ENCODE results near the gene MMP10.
A peak's percentile ranks its signal among the peaks of the same experiment; 100 is the strongest.

MMP10 gene

GRCh38 chr11:102780491-102780918 is at the start of gene MMP10:
TSS of gene MMP10 (minus strand) at chr11:102780628. CDS start at chr11:102780591, 37 bp downstream.
- peak; percentile 96 for DNase-seq

GRCh38 chr11:102829316-102830000 is 49.0 kb upstream of the MMP10 start:
- peak; percentile 91 for DNase-seq

GRCh38 chr11:102824556-102824955 is 44.1 kb upstream of the MMP10 start:
- no peak for DNase-seq

DNA sequence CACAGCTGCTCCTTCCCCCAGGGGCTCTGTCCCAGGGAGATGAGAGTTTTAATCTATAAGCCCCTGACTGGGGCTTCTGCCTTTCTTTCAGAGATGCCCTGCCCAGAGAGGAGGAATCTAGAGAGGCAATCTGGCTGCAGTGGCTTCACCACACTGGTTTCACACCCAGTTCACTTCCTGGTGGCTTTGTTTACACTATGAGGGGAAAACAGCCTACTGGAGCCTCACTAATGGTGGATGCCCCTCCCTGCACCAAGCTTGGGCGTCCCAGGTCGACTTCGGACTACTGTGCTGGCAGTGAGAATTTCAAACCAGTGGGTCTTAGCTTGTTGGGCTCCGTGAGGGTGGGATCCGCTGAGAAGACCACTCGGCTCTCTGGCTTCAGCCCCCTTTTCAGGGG is 39.1 kb upstream of the MMP10 start:
- DNase-seq: peak; percentile 15

DNA sequence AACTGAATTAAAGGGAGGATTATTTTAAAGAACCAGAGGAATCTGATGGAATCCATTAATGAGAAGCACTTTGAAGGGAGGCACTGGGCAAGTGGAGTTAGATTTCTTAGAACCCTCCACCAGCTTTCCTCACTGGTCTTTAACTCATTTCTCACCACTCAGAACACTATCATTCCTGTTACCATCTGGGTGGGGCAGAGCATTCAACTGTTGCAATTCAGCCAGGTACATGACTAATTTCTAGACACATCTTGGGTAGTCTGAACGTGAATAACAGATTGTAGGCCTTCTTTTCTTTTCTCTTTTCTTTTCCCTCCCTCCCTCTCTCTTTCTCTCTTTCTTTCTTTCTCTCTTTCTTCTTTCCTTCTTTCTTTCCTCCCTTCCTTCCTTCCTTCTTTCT is 33.1 kb upstream of the MMP10 start:
- DNase-seq: no peak

GRCh38 chr11:102812188-102812587 is 31.8 kb upstream of the MMP10 start:
- no peak for DNase-seq

GRCh38 chr11:102810950-102811660 is 30.7 kb upstream of the MMP10 start:
- DNase-seq: peak; percentile 77

- DNase-seq: no peak
Observed at GRCh38 chr11:102809971-102810370, 29.5 kb upstream of the MMP10 start.

DNA sequence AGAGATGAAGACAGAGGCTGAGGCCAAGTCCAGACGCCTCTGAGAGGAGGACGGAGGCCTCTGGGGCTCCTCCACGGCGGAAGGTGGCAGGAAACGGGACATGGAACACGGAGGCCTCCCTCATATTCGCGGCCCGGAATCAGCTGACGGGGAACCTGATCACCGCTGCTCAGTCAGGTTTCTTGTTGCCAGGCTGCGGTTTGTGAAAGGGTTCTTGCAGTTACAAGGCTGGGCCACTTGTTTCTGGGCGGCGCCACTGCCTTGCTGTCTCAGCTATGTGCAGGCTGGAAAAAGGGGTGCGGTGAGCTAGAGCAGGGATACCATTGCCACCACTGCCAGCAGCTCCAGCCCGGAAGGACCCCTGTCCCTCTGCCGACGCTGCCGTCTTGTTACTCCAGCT is 27.5 kb upstream of the MMP10 start:
- peak; percentile 53 for DNase-seq

DNA sequence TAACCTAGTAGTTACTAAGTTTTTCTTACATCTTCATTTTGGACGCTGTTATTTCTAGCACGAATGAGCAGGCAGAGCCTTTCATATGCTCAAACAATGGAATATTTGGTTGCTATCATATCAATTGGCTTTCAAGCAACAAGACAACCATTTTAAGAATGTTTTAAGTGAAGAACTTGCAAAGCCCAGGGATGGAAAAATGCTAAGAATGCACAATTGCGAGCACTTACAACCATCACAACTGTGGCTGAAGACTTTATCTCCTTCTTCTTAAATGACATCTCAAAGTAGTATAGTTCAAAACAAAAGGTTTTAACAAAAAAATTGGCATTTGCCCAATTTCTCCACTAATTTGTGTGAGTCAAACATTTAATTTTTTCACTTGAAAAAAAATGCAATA is 25.9 kb upstream of the MMP10 start:
- DNase-seq: no peak

GRCh38 chr11:102802341-102802740 is 21.9 kb upstream of the MMP10 start:
- no peak for DNase-seq

DNA sequence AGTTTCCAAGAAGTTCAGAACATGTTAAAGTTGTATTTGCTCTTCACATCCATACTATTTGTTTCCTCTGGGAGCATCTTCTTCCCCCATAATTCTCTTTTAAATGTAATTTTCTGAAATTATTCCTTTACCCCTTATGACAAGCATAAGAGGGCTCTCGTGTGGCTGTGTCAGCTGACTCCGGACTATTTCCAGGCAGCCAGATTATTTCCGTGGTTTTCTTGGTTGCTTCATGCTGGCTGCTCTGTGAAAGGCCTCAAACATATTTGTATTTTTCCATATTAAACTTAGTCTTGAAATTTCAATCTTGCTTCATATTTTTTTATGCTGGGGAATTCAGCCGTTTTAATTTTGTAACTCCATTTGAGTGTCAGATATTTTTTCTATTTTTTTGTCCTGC is 20.3 kb upstream of the MMP10 start:
- DNase-seq: no peak

GRCh38 chr11:102799681-102800340 is 19.4 kb upstream of the MMP10 start:
- no peak for DNase-seq

- no peak for DNase-seq
Observed at GRCh38 chr11:102798012-102798746, 17.8 kb upstream of the MMP10 start, which contains the start of gene MMP1. TSS of gene MMP1 (minus strand) at chr11:102798160. CDS start at chr11:102798092, 68 bp downstream.

DNA sequence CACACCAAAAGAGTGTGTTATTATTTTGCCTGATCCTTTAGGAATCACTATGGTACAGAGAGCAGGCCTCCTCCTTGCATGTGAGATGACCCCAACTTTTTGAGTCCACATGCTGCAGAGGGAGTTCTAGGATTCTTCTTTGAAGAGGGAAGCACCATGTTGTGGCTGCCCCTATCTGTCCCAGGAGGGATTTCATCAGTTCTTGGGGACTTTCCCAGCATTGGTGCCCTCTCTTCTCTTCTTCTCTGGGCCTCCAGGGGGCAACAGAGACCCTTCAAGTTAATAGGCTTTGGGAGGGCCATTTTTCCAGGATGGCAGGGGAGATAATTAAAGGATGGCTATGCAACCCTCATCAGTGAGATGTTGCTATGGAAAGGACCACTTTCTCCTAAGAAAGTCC is 14.0 kb upstream of the MMP10 start:
- peak; percentile 75 for DNase-seq

DNA sequence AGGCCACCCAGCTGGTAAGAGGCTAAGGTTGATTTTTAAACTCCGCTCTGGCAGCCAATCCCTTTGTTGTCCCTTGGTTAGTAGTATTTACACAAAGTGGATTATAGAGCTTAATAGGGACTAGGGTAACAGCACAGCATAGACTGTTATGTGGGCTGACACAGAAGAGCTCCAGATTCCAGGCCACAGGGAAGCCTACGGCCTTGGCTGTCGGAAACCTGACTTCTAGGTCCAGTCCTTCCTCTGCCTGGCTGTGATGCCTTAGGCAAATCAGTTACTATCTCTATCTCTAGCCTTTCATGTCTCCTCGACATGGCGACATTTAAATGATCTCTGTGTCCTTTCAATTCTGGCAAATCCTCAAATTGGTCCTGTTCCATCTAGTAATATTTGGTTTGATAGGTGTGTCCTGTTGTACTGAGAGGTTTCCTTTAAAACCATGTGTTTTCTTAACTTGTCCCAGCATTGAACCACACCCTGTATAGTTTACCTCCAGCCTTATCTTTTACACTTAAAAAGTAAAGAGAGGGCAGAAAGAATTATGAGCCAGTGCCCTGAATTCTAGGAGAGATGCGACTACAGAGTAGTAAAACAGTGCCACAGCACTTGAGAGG is 13.4 kb upstream of the MMP10 start:
- DNase-seq: no peak

DNA sequence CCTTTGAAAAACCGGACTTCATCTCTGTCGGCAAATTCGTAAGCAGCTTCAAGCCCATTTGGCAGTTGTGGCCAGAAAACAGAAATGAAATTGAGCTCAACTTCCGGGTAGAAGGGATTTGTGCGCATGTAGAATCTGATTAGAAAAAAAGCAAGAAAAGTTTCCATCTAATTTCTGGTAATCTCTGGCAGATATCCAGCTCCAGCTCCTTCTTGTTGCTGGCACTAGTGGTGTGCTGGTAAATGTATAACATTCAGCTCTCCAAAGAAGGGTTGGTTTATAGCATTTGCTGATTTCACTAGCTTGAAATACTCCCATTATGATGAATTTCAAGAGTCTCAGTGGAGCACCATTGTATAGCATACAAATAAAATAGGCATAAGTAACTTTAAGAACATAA is 12.2 kb upstream of the MMP10 start:
- DNase-seq: no peak

GRCh38 chr11:102791271-102792036 is 11.0 kb upstream of the MMP10 start:
- DNase-seq: no peak

DNA sequence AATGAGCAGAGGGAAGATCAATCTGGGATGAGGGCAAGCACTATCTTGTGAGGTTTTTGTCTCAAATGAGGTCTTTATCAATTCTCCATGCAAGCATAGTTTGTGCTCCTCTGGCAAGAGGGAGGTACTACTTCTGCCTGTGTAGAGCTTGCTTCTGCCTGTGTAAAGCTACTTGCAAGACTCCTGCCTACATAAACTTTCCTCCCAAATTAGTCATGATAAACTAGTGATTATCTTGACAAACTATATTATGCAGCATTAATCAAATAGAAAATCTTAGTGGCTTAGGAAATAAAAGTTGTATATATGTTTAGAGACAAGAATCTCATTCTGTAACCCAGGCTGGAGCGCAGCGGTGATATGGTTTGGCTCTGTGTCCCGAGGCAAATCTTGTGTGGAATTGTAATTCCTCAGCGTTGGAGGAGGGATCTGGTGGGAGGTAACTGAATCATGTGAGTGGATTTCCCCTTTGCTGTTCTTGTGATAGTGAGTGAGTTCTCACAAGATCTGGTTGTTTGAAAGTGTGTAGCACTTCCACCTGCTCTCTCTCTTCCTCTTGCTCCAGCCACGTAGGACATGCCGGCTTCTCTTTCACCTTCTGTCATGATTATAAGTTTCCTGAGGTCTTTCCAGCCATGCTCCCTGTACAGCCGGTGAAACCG is 8.0 kb upstream of the MMP10 start:
- peak; percentile 12 for DNase-seq

DNA sequence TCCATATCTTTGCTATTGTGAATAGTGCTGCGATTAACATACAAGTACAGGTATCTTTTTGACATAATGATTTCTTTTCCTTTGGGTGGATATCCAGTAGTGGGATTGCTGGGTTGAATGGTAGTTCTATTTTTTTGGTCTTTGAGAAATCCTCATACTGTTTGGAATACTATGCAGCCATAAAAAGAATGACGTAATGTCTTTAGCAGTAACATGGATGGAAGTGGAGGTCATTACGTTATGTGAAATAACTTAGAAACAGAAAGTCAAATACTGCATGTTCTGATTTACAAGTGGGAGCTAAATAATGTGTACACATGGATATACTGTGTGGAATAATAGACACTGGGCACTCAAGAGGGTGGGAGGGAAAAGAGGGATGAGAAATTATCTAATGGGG is 4.0 kb upstream of the MMP10 start:
- DNase-seq: no peak

- peak; percentile 99 for DNase-seq
Observed at GRCh38 chr11:102783720-102784119, 3.3 kb upstream of the MMP10 start.
